Neuronal stem cell (in vitro differentiated cells): Measurements from ENCODE around the gene RABL3. TPM values are rescaled to one million over a fixed set of nuclear protein-coding genes. Genes with fewer than 3 reads are reported as not detected.
"Not testable (repeated sequence)": the region's sequence is repeated elsewhere in the genome, so short reads cannot be mapped to it uniquely, and the experiment has no call there.

ENCODE experiments used
- DNase-seq: peaks from one replicate; pipeline ENCODE4 v3.0.0-alpha.2; 2013; ENCODE audit warnings: low spot score
- H2AFZ ChIP-seq: one replicate; pipeline ENCODE4 v1.6.1; 2013; ENCODE audit warnings: mild to moderate bottlenecking, low read length, inconsistent platforms
- H2AK5ac ChIP-seq: 2 replicates; pipeline ENCODE4 v1.6.1; 2013; ENCODE audit warnings: low read depth, mild to moderate bottlenecking, inconsistent platforms, low read length, moderate library complexity, mixed read lengths
- H2BK120ac ChIP-seq: 2 replicates; pipeline ENCODE4 v1.6.1; 2013; ENCODE audit warnings: low read depth, mild to moderate bottlenecking, inconsistent platforms, low read length, moderate library complexity, mixed read lengths
- H2BK12ac ChIP-seq: one replicate; pipeline ENCODE4 v1.6.1; 2013; ENCODE audit warnings: low read length, inconsistent platforms
- H2BK15ac ChIP-seq: 2 replicates; pipeline ENCODE4 v1.6.1; 2013; ENCODE audit warnings: mild to moderate bottlenecking, low read length, inconsistent platforms, mixed read lengths
- H2BK5ac ChIP-seq: one replicate; pipeline ENCODE4 v1.6.1; 2013; ENCODE audit warnings: inconsistent platforms, mild to moderate bottlenecking, low read length, moderate library complexity
- H3K14ac ChIP-seq: one replicate; pipeline ENCODE4 v1.6.1; 2013; ENCODE audit warnings: low read length, inconsistent platforms
- H3K18ac ChIP-seq: 2 replicates; pipeline ENCODE4 v1.6.1; 2013; ENCODE audit warnings: low read length, inconsistent platforms
- H3K23ac ChIP-seq: 2 replicates; pipeline ENCODE4 v1.6.1; 2013; ENCODE audit warnings: low read depth, mild to moderate bottlenecking, mixed read lengths, low read length, inconsistent platforms; ENCODE audit not compliant: poor library complexity
- H3K27ac ChIP-seq: replicated peaks from 3 replicates; pipeline ENCODE4 v1.5.1; 2013; ENCODE audit warnings: low read length, inconsistent platforms
- H3K27me3 ChIP-seq, 3 experiments: 2 replicates each; pipeline ENCODE4 v1.6.1; 2013; ENCODE audit warnings: low read length in 3 of 3, mild to moderate bottlenecking in 2 of 3, inconsistent platforms in 1 of 3, low read depth in 1 of 3, mixed read lengths in 1 of 3, moderate library complexity in 1 of 3; ENCODE audit not compliant: control insufficient read depth in 3 of 3, insufficient read depth in 3 of 3
- H3K36me3 ChIP-seq, 2 donors: replicated peaks in 1 of 2; 2 replicates each; pipeline ENCODE4 v1.6.1; 2013; ENCODE audit warnings: low read length in 2 of 2; ENCODE audit not compliant: control insufficient read depth in 2 of 2, insufficient read depth in 2 of 2
- H3K4ac ChIP-seq: 2 replicates; pipeline ENCODE4 v1.6.1; 2013; ENCODE audit warnings: inconsistent platforms, mild to moderate bottlenecking, low read length, moderate library complexity
- H3K4me1 ChIP-seq, 2 donors: 1 replicate in 1 of 2; 2 replicates in 1 of 2; pipeline ENCODE4 v1.6.1; 2013; ENCODE audit warnings: low read length in 2 of 2, low read depth in 1 of 2; ENCODE audit not compliant: control insufficient read depth in 2 of 2, insufficient read depth in 1 of 2
- H3K4me2 ChIP-seq: one replicate; pipeline ENCODE4 v1.6.1; 2013; ENCODE audit warnings: mild to moderate bottlenecking, low read length, inconsistent platforms; ENCODE audit not compliant: insufficient read depth, poor library complexity, severe bottlenecking
- H3K4me3 ChIP-seq, 2 donors: 2 replicates each; pipeline ENCODE4 v1.5.1; 2013; ENCODE audit warnings: low read length in 2 of 2, mild to moderate bottlenecking in 2 of 2, inconsistent platforms in 1 of 2, moderate library complexity in 1 of 2
- H3K79me1 ChIP-seq: one replicate; pipeline ENCODE4 v1.6.1; 2013; ENCODE audit warnings: low read depth, mild to moderate bottlenecking, inconsistent platforms, low read length, moderate library complexity
- H3K9ac ChIP-seq: one replicate; pipeline ENCODE4 v1.6.1; 2013; ENCODE audit warnings: mild to moderate bottlenecking, low read depth, low read length, inconsistent platforms; ENCODE audit not compliant: poor library complexity
- H3K9me3 ChIP-seq, 2 donors: replicated peaks in 1 of 2; 2 replicates each; pipeline versions ENCODE3 to v1.6.1; 2013; ENCODE audit warnings: low read length in 2 of 2, mild to moderate bottlenecking in 2 of 2, inconsistent platforms in 1 of 2, low read depth in 1 of 2, mixed read lengths in 1 of 2, moderate library complexity in 1 of 2; ENCODE audit not compliant: control insufficient read depth in 2 of 2, insufficient read depth in 1 of 2
- H4K8ac ChIP-seq: one replicate; pipeline ENCODE4 v1.6.1; 2013; ENCODE audit warnings: low read depth, mild to moderate bottlenecking, inconsistent platforms, low read length, moderate library complexity
- H4K91ac ChIP-seq: one replicate; pipeline ENCODE4 v1.6.1; 2013; ENCODE audit warnings: low read length, low read depth, mild to moderate bottlenecking, inconsistent platforms; ENCODE audit not compliant: poor library complexity
- WGBS, 2 donors: extraction: QIAGEN DNeasy Blood & Tissue Kit; methylation state at CpG; one replicate each; pipeline ENCODE4 v1.1.7; 2013; ENCODE audit warnings: missing lambda C conversion rate in 2 of 2, mixed read lengths in 1 of 2; ENCODE audit not compliant: insufficient read length in 2 of 2, insufficient replicate concordance in 1 of 2; ENCODE audit errors: extremely low coverage in 2 of 2; 5-methylcytosine and 5-hydroxymethylcytosine counted together
- polyA plus RNA-seq, 2 experiments: library from polyadenylated mRNA; stranded (reverse); fragments of 200-250 nt; gene quantifications; one replicate each; pipeline ENCODE4 v1.2.3, GENCODE V29; 2013

RABL3 gene, protein sequence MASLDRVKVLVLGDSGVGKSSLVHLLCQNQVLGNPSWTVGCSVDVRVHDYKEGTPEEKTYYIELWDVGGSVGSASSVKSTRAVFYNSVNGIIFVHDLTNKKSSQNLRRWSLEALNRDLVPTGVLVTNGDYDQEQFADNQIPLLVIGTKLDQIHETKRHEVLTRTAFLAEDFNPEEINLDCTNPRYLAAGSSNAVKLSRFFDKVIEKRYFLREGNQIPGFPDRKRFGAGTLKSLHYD
- 11.7 TPM for polyA plus RNA-seq (2013, experiment 1 of 2)
- polyA plus RNA-seq (2013, experiment 2 of 2): 11.5 TPM

- Histone ChIP-seq H3K4me3 (peak within 1 kb of the TSS; percentile 67 to 90), H2BK120ac (no peak within 1 kb of the TSS), H3K4me2 (peak within 1 kb of the TSS; percentile 92), H4K8ac (peak within 1 kb of the TSS; percentile 95), H2BK12ac (no peak within 1 kb of the TSS), H3K14ac (no peak within 1 kb of the TSS), H2BK15ac (no peak within 1 kb of the TSS), H3K23ac (no peak within 1 kb of the TSS), H3K9ac (peak within 1 kb of the TSS; percentile 96), H3K36me3 (peaks cover 4 to 16% of the 10 kb centered on the region in 2 donors), H3K27ac (peak within 1 kb of the TSS; percentile 93), H2BK5ac (peak within 1 kb of the TSS; percentile 92), H3K4ac (no peak within 1 kb of the TSS), H3K27me3 (no peaks in the 10 kb centered on the region), H3K79me1 (peaks cover 5% of the 10 kb centered on the region), H3K4me1 (peaks cover 5 to 9% of the 10 kb centered on the region in 2 donors), H4K91ac (peak within 1 kb of the TSS; percentile 87), H2AFZ (peak within 1 kb of the TSS; percentile 89), H3K9me3 (peaks cover 2 to 15% of the 10 kb centered on the region in 2 donors), H3K18ac (peak within 1 kb of the TSS; percentile 99), H2AK5ac (no peak within 1 kb of the TSS)
- DNase-seq: peak; percentile 99
- no CpG with 5 or more reads among the region's 39 CpGs for WGBS, 2 donors
Measured at GRCh38 chr3:120742198-120742848, at the start of gene RABL3, which contains the start of gene GTF2E1. Gene RABL3 (minus strand): TSS chr3:120742516. CDS start chr3:120742507, 9 bp downstream. Gene GTF2E1 (plus strand): TSS chr3:120742744. CDS start chr3:120750553, 7,809 bp downstream.

- no peaks in the 10 kb centered on the region for H3K79me1 ChIP-seq
- no peaks in the 10 kb centered on the region for H3K27me3 ChIP-seq
- no peak overlapping the region for H2AK5ac ChIP-seq
- no peak overlapping the region for H3K4me2 ChIP-seq
- no peak overlapping the region for H3K27ac ChIP-seq
- H4K91ac ChIP-seq: no peak overlapping the region
- H2AFZ ChIP-seq: no peak overlapping the region
- WGBS, 2 donors: no CpG with 5 or more reads among the region's 1 CpG
- no peak overlapping the region for H2BK12ac ChIP-seq
- no peak overlapping the region for H2BK120ac ChIP-seq
- no peak overlapping the region for H3K23ac ChIP-seq
- no peaks in the 10 kb centered on the region for H3K9me3 ChIP-seq
- no peak overlapping the region for H3K4ac ChIP-seq
- H3K36me3 ChIP-seq: no peaks in the 10 kb centered on the region
- H3K4me1 ChIP-seq: no peaks in the 10 kb centered on the region
- H2BK5ac ChIP-seq: no peak overlapping the region
- H4K8ac ChIP-seq: no peak overlapping the region
- no peak overlapping the region for H3K18ac ChIP-seq
- no peak overlapping the region for H3K9ac ChIP-seq
- no peak overlapping the region for H3K14ac ChIP-seq
- H3K4me3 ChIP-seq: no peak overlapping the region
- DNase-seq: no peak
- H2BK15ac ChIP-seq: no peak overlapping the region
Measured at GRCh38 chr3:120791913-120792312, 49.6 kb upstream of the RABL3 start.

- H3K14ac ChIP-seq: no peak overlapping the region
- no peak overlapping the region for H2BK12ac ChIP-seq
- no peak overlapping the region for H2BK15ac ChIP-seq
- H3K27me3 ChIP-seq: no peaks in the 10 kb centered on the region
- no peak overlapping the region for H2AFZ ChIP-seq
- H3K4me2 ChIP-seq: no peak overlapping the region
- H4K91ac ChIP-seq: no peak overlapping the region
- H3K4me1 ChIP-seq: no peaks in the 10 kb centered on the region
- H2BK120ac ChIP-seq: no peak overlapping the region
- H3K4ac ChIP-seq: no peak overlapping the region
- no peaks in the 10 kb centered on the region for H3K36me3 ChIP-seq
- H3K9ac ChIP-seq: no peak overlapping the region
- no peak overlapping the region for H3K23ac ChIP-seq
- H3K27ac ChIP-seq: no peak overlapping the region
- no peaks in the 10 kb centered on the region for H3K79me1 ChIP-seq
- no peak overlapping the region for H4K8ac ChIP-seq
- H2BK5ac ChIP-seq: no peak overlapping the region
- no peak overlapping the region for H3K18ac ChIP-seq
- H3K4me3 ChIP-seq: no peak overlapping the region
- no peak overlapping the region for H2AK5ac ChIP-seq
- WGBS, 2 donors: no CpG with 5 or more reads among the region's 1 CpG
- no peaks in the 10 kb centered on the region for H3K9me3 ChIP-seq
- DNase-seq: no peak
Measured at GRCh38 chr3:120791010-120791409, 48.7 kb upstream of the RABL3 start.

DNA sequence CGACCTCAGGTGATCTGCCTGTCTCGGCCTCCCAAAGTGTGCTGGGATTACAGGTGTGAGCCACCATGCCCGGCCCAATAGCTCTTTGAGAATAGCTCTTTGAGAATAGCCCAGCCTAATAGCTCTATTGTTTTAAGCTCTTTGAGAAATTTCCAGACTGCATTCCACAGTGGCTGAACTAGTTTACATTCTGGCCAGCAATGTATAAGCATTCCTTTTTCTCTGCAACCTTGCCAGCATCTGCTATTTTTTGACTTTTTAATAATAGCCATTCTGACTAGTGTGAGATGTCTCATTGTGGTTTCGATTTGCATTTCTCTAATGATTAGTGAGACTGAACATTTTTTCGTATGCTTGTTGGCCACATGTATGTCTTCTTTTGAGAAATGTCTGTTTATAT is 43.5 kb upstream of the RABL3 start:
- not testable (repeated sequence) for H4K91ac ChIP-seq, H3K18ac ChIP-seq, H3K4me1 ChIP-seq, H2AFZ ChIP-seq, H3K14ac ChIP-seq, H3K4ac ChIP-seq, H2BK5ac ChIP-seq, H2AK5ac ChIP-seq, DNase-seq, H3K79me1 ChIP-seq, H3K4me3 ChIP-seq, H2BK15ac ChIP-seq, H3K9ac ChIP-seq, H3K27me3 ChIP-seq, H4K8ac ChIP-seq, H2BK12ac ChIP-seq, H3K9me3 ChIP-seq, H3K27ac ChIP-seq, H2BK120ac ChIP-seq, H3K4me2 ChIP-seq, H3K23ac ChIP-seq
- no CpG with 5 or more reads among the region's 5 CpGs for WGBS, 2 donors
- H3K36me3 ChIP-seq: peaks cover 4 to 20% of the 10 kb centered on the region in 2 donors
